ENCODE measurements around the gene NEK11.

DNA sequence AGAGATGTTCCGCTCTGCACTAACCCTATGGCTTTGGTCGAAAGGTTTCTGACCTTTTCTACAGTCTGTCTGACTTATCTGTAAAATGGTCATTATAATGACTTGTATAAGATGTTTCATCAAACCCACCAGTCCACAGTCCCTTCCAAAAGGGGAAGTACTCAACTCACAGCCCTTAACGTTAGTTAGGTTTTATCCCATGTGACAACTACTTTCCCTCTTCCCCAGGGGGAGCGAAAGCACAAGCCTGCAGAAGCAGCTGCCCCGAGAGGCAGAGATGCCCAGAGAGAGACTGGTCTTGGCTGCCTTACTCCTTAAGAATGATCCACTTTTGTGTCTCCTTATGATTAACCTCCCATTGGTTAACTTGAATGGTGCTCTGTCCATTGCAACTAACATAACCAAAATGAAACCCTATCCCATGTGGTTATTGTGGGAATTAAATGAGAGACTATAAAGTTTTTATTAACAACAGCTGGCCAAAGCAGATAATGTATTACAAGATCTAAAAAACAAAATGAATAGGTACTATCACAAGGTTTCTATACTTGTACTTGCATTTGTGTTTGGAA lies 6.5 kb upstream of the NEK11 start:
- TF ChIP-seq MEF2A (IDR thresholded peaks at IDR 0.05; ENCODE audit: borderline replicate concordance, low read depth) (no peak), CTCF (IDR thresholded peaks at IDR 0.05) (no peak), FOXJ3 (CRISPR knock-in tag; IDR thresholded peaks at IDR 0.05) (no peak), MAX (IDR thresholded peaks at IDR 0.05; ENCODE audit: low read depth) (no peak), TEAD4 (IDR thresholded peaks at IDR 0.05; ENCODE audit: borderline replicate concordance, insufficient read depth) (no peak)

Measured in SK-N-SH (cell line).